ENCODE results near the gene PELI2. TPM values are rescaled to one million over a fixed set of nuclear protein-coding genes. Genes with fewer than 3 reads are reported as not detected.

PELI2 gene
- total RNA-seq, 1 donor from 2014 or later = 17.1 TPM

- Histone ChIP-seq H3K36me3 (no peaks in the 10 kb centered on the region), H3K27me3 (no peaks in the 10 kb centered on the region), H3K4me3 (no peak overlapping the region), H3K9me3 (no peaks in the 10 kb centered on the region), H3K4me1 (peaks cover 0 to 37% of the 10 kb centered on the region in 2 donors), H3K27ac (no peak overlapping the region)
- no peak for TF ChIP-seq CTCF (IDR thresholded peaks at IDR 0.05)
- intact Hi-C loops (cut with DNase I) = no loop called here
- DNase-seq (ENCODE audit: low spot score in 2 of 2) = no peak
Observed at GRCh38 chr14:56125772-56126636, 7.8 kb downstream of the PELI2 start.

GRCh38 chr14:56126637-56126913 is 8.4 kb downstream of the PELI2 start:
- no peaks in the 10 kb centered on the region for H3K27me3 ChIP-seq
- no peaks in the 10 kb centered on the region for H3K9me3 ChIP-seq
- H3K4me3 ChIP-seq = no peak overlapping the region
- TF ChIP-seq CTCF (IDR thresholded peaks at IDR 0.05) = no peak
- peaks cover 0 to 37% of the 10 kb centered on the region in 2 donors for H3K4me1 ChIP-seq
- H3K27ac ChIP-seq = no peak overlapping the region
- no peaks in the 10 kb centered on the region for H3K36me3 ChIP-seq
- DNase-seq (ENCODE audit: low spot score in 2 of 2) = no peak
- intact Hi-C loops (cut with DNase I) = no loop called here

GRCh38 chr14:56127156-56127555 is 8.9 kb downstream of the PELI2 start:
- Histone ChIP-seq H3K27me3 (no peaks in the 10 kb centered on the region), H3K4me3 (no peak overlapping the region), H3K4me1 (peaks cover 0 to 34% of the 10 kb centered on the region in 2 donors), H3K9me3 (no peaks in the 10 kb centered on the region), H3K36me3 (no peaks in the 10 kb centered on the region), H3K27ac (no peak overlapping the region)
- intact Hi-C loops (cut with DNase I) = no loop called here
- no peak for DNase-seq (ENCODE audit: low spot score in 2 of 2)
- TF ChIP-seq CTCF (IDR thresholded peaks at IDR 0.05) = no peak

GRCh38 chr14:56129092-56129491 is 10.9 kb downstream of the PELI2 start:
- Histone ChIP-seq H3K4me3 (no peak overlapping the region), H3K9me3 (no peaks in the 10 kb centered on the region), H3K4me1 (peaks cover 0 to 18% of the 10 kb centered on the region in 2 donors), H3K27ac (no peak overlapping the region), H3K27me3 (no peaks in the 10 kb centered on the region), H3K36me3 (no peaks in the 10 kb centered on the region)
- intact Hi-C loops (cut with DNase I) = no loop called here
- no peak for DNase-seq (ENCODE audit: low spot score in 2 of 2)
- TF ChIP-seq CTCF (IDR thresholded peaks at IDR 0.05) = no peak

GRCh38 chr14:56129933-56130332 is 11.7 kb downstream of the PELI2 start:
- Histone ChIP-seq H3K36me3 (no peaks in the 10 kb centered on the region), H3K27me3 (no peaks in the 10 kb centered on the region), H3K4me1 (peaks cover 0 to 10% of the 10 kb centered on the region in 2 donors), H3K4me3 (no peak overlapping the region), H3K27ac (no peak overlapping the region), H3K9me3 (no peaks in the 10 kb centered on the region)
- intact Hi-C loops (cut with DNase I) = no loop called here
- TF ChIP-seq CTCF (IDR thresholded peaks at IDR 0.05) = no peak
- no peak for DNase-seq (ENCODE audit: low spot score in 2 of 2)

Data from ascending aorta (tissue), 2 donors.